Muscle of arm (tissue), 12 donors: ENCODE results near the gene CCNG2. TPM values are rescaled to one million over a fixed set of nuclear protein-coding genes. Genes with fewer than 3 reads are reported as not detected.

Source experiments
- DNase-seq: peaks from one replicate; pipeline ENCODE4 v3.0.0-alpha.2; 2013
- polyA plus RNA-seq, 12 donors: library from polyadenylated mRNA; unstranded; fragments of 120-200 nt; gene quantifications; one replicate each; pipeline ENCODE4 v1.2.1, GENCODE V29; 2013; ENCODE audit not compliant: insufficient read length in 12 of 12

Gene CCNG2
- polyA plus RNA-seq, 12 donors, result 82.7 to 184 (median 135) TPM; not detected in 1

DNA sequence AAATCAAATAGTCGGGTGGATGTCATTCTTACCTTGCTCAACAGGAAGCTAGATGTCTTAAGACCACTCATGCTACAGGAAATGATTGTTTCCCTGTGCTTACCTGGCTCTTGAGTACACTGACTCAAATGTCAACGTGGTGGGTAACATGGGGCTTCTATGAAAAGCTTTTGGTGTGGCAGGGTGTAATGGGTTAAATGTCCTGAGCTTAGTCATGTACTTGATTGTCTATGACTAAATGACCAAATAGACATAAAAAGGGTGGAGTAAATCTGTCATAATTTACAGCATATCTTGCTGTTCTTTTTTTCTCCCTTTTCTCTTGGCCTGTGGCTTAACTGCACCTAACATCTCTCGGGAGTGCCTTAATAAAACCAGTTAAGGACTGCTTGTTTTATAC, 44.9 kb downstream of the CCNG2 start:
- no peak for DNase-seq

GRCh38 chr4:77202491-77202890, 45.5 kb downstream of the CCNG2 start:
- DNase-seq, result no peak

DNA sequence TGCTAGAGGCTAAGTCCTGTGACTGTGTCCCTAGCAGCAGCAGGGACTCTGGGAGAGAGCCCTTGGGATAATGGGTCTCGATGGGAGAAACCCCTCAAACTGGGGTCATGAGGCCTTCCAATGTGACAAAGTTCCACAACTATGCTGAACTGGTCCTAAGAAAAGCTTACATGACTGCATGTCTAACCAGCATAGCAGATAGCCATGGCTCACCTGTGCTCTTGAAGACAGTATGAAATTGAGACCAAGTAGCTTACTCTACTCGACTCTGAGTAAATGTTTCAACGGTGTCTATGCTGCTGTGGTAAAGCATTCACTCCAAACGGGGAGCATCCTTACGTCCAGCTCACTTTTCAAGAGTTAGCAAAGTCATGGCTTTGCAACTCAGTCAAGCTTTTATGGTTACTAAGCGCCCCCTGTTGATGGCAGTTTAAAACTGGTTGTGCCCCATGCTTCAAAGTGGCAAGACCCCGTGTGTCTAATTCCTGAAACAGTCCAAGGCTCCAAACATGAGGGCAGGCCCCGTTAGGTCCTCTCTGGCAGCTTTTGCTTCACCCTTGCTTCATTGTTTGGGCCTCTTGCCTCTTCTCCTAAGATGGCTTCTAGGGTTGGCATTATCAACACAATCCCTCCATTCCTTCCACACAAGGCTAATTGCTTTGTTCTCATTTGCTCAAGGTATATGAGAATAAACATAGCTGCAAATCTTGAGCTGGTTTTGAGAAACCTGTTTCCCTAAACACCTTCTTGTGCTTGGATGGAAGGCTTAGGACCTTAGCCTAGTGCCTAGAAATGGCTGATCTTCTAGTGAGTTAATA, 46.6 kb downstream of the CCNG2 start:
- DNase-seq, result peak; percentile 72

DNA sequence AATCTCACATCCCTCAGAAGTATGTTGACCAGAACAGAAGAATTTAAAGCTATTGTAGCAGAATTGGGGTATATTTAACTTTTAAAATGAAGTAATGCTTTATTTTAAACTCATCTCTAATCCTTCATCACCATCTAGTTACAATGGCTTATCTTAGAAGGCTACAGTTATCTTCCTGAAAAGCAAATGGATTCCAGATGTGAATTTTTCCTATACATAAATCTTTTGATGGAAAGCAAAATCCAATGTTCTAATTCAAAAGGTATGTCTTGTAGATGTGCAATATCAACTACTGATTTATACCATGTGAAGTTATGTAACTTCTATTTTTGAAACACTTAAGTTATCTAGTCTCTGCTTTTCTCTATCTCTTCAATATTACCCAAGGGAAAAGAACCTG, 47.6 kb downstream of the CCNG2 start:
- no peak for DNase-seq

DNA sequence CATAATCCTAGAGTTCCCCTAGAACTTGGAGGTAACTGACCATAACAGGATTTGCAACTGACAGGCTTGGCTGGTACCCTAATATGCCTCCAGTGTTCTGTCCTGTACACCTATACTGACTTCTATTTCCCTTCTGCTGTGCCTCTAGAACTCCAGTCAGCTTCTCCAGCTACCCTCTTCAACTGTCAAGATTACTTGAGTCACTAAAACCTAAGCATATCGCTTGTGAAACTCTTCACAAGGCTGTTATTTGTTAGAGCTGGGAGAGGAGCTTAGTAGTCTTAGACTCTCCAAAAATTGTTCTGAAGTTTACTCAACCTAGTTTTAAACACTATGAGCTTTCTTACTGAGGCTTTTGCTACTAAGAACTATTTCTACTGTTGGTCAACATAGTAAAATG, 52.0 kb downstream of the CCNG2 start:
- no peak for DNase-seq

DNA sequence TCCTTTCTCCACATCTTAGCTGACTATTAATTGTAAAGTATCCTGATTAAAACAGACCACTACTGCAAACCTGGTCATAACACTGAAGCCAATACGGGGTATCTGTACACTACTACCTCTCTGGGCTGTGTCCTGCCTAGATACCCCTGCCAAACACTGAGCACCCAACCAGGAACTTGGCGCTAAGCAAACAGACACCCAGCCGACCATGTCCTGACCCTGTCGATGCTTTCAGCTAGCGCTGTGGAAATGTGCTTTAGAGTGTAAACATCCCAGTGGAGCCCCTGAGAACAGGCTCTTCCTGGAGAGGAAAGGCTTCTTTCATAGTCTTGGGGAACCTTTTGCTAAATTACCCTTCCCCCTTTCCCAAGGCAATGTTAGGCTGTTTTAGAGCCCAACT, 52.9 kb downstream of the CCNG2 start:
- DNase-seq, result no peak

DNA sequence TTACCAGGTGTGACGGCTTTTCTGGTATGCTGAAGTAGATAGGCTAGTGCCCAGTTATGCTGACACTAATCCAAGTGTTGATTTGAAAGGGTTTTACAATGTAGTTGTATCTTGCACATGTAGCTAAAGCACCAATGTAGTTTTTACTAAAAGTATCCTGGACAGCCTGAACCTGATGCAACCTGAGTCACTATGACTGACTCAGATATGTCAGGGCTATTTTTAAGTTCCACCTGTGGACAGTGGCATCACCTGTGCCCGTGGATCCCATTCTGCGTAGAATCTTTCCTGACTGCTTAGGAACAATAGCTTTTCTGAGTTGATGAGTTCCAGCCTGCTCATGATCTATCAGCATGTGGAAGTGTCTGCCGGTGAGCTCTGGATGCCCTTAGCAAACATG, 58.1 kb downstream of the CCNG2 start:
- no peak for DNase-seq

DNA sequence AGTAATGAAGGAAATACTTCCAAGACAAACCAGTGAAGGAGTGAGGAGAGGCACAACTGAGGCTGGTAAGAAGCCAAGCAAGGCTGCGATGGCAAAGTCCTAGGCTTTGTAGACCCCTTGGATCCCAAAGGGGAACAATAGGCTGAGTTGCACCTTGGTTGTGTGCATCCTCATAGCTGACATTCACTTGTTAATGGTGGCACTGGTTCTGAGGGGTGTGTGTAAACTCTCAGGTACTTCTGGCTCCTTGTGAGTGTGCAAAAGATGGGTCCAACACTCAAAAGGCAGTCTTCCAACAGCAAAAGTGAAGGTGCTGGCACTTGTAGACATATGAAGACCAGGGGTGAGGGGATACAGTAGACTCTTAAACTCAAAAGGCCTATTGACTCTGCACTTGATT, 60.5 kb downstream of the CCNG2 start:
- DNase-seq, result no peak

- DNase-seq, result no peak
These were observed 62.3 kb downstream of the CCNG2 start for GRCh38 chr4:77219266-77219665.

Other genes starting within 250 kb of the CCNG2 start
- gene SEPTIN11, start 207.5 kb upstream of the CCNG2 start, polyA plus RNA-seq, result 100 to 1,000 TPM in 11 of 12 donors, not detected in 1; 271 to 425 (median 299) TPM
- gene CCNI, start 81.2 kb upstream of the CCNG2 start, polyA plus RNA-seq, result 100 to 1,000 TPM in 11 of 12 donors, not detected in 1; 225 to 352 (median 279) TPM